Measurements from ENCODE around the gene GNG5. TPM values are rescaled to one million over a fixed set of nuclear protein-coding genes. Genes with fewer than 3 reads are reported as not detected.

Gene GNG5
- total and polyA plus RNA-seq, 12 donors, result 34.0 to 172 (median 73.1) TPM

DNA sequence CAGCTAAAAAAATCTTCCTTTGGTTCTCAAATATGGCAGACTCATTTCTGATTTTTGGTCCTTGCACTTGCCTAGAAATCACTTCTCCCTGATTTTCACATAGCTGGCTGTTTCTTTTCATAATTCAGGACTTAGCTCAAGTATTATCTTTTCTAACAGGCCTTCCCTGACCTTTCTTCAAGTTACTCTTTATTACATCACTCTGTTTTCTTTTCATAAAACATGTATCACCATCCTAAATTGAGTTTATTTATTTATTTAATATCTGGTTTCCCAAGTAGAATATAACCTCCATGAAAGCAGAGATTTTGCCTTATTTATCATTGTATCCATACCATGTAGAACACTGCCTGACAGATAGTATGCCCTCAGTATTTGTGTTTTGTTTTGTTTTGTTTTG lies 18.2 kb upstream of the GNG5 start:
- Histone ChIP-seq H3K4me3 (no peak overlapping the region), H3K27me3 (no peaks in the 10 kb centered on the region), H3K36me3 (replicated peaks in 1 of 2) (no peaks in the 10 kb centered on the region), H3K27ac (no peak overlapping the region), H3K4me1 (replicated peaks in 1 of 2) (no peaks in the 10 kb centered on the region), H3K9me3 (replicated peaks in 1 of 3) (no peaks in the 10 kb centered on the region)
- intact Hi-C loops (cut with DNase I), result no loop called here
- no peak for DNase-seq
- TF ChIP-seq, protein P1, sequence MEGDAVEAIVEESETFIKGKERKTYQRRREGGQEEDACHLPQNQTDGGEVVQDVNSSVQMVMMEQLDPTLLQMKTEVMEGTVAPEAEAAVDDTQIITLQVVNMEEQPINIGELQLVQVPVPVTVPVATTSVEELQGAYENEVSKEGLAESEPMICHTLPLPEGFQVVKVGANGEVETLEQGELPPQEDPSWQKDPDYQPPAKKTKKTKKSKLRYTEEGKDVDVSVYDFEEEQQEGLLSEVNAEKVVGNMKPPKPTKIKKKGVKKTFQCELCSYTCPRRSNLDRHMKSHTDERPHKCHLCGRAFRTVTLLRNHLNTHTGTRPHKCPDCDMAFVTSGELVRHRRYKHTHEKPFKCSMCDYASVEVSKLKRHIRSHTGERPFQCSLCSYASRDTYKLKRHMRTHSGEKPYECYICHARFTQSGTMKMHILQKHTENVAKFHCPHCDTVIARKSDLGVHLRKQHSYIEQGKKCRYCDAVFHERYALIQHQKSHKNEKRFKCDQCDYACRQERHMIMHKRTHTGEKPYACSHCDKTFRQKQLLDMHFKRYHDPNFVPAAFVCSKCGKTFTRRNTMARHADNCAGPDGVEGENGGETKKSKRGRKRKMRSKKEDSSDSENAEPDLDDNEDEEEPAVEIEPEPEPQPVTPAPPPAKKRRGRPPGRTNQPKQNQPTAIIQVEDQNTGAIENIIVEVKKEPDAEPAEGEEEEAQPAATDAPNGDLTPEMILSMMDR (IDR thresholded peaks at IDR 0.05), result no peak
- no peak for TF ChIP-seq POLR2A (IDR thresholded peaks at IDR 0.05)

DNA sequence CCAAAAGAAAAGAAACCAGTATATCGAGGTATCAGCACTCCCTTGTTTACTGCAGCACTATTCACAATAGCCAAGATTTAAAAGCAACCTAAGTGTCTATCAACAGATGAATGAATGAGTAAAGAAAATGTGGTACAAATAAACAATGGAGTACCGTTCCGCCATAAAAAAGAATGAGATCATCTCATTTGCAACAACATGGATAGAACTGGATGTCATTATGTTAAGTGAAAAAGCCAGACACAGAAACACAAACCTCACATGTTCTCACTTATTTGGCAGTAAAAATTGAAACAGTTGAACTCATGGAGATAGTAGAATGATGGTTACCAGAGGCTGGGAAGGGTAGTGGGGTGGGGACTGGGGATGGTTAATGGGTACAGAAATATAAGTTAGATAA lies 4.3 kb upstream of the GNG5 start:
- intact Hi-C loops (cut with DNase I), result no loop called here
- H3K27me3 ChIP-seq, result no peaks in the 10 kb centered on the region
- DNase-seq, result no peak
- H3K36me3 ChIP-seq (replicated peaks in 1 of 2), result no peaks in the 10 kb centered on the region
- no peaks in the 10 kb centered on the region for H3K9me3 ChIP-seq (replicated peaks in 1 of 3)
- TF ChIP-seq POLR2A (IDR thresholded peaks at IDR 0.05), result no peak
- TF ChIP-seq, protein P1 (IDR thresholded peaks at IDR 0.05), result no peak
- no peaks in the 10 kb centered on the region for H3K4me1 ChIP-seq (replicated peaks in 1 of 2)
- 92 to 95% (median 93%) methylated on average over 3 of the region's 3 CpGs for WGBS, 4 donors
- no peak overlapping the region for H3K4me3 ChIP-seq
- no peak overlapping the region for H3K27ac ChIP-seq

DNA sequence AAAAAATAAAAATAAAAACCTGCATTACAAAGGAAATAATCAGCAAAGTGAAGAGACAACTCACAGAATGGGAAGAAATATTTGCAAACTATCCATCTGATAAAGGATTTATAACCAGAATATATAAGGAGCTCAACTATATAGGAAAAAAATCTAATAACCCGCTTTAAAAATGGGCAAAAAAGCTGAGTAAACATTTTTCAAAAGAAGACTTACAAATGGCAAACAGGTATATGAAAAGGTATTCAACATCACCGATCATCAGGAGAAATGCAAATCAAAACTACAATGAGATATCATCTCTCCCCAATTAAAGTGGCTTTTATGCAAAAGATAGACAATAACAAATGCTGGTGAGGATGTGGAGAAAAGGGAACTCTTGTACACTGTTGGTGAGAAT lies 3.8 kb upstream of the GNG5 start:
- intact Hi-C loops (cut with DNase I), result no loop called here
- DNase-seq, result no peak
- TF ChIP-seq, protein P1 (IDR thresholded peaks at IDR 0.05), result no peak
- no peak for TF ChIP-seq POLR2A (IDR thresholded peaks at IDR 0.05)
- H3K27me3 ChIP-seq, result no peaks in the 10 kb centered on the region
- WGBS, 4 donors, result 46 to 75% (median 50%) methylated on average over 2 of the region's 2 CpGs
- H3K36me3 ChIP-seq (replicated peaks in 1 of 2), result no peaks in the 10 kb centered on the region
- no peak overlapping the region for H3K27ac ChIP-seq
- H3K9me3 ChIP-seq (replicated peaks in 1 of 3), result no peaks in the 10 kb centered on the region
- H3K4me1 ChIP-seq (replicated peaks in 1 of 2), result no peaks in the 10 kb centered on the region
- H3K4me3 ChIP-seq, result no peak overlapping the region

DNA sequence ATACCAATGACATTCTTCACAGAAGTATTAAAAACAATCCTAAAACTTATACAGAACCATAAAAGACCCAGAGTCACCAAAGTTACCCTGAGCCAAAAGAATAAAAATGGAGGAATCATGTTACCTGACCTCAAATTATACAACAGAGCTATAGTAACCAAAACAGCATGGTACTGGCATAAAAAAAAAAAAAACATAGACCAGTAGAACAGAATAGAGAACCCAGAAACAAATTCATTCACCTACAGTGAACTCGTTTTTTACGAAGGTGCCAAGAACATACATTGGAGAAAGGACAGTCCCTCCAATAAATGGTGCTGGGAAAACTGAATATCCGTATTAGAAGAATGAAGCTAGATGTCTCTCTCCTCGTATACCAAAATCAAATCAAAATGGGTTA lies 2.6 kb upstream of the GNG5 start:
- DNase-seq, result no peak
- 94 to 98% (median 95%) methylated on average over 4 of the region's 4 CpGs for WGBS, 4 donors
- Histone ChIP-seq H3K36me3 (replicated peaks in 1 of 2) (no peaks in the 10 kb centered on the region), H3K4me3 (no peak overlapping the region), H3K9me3 (replicated peaks in 1 of 3) (no peaks in the 10 kb centered on the region), H3K27me3 (no peaks in the 10 kb centered on the region), H3K4me1 (replicated peaks in 1 of 2) (peaks cover 7 to 11% of the 10 kb centered on the region in 2 donors), H3K27ac (no peak overlapping the region)
- TF ChIP-seq POLR2A (IDR thresholded peaks at IDR 0.05), result no peak
- TF ChIP-seq, protein P1 (IDR thresholded peaks at IDR 0.05), result no peak
- intact Hi-C loops (cut with DNase I), result loop anchor here in 1 of 2 donors (10.0 kb wide), 1 partner anchor 66 kb away; the partner anchor contains the start of gene CTBS

All from adrenal gland (tissue), 12 donors.